HG02973 (cell line): ENCODE results near the gene SHKBP1.
"Not testable (repeated sequence)": the region's sequence is repeated elsewhere in the genome, so short reads cannot be mapped to it uniquely, and the experiment has no call there.

Source experiments
- ATAC-seq: cut with Tn5 transposase; IDR thresholded peaks from one replicate; pipeline ENCODE4 v1.9.1; 2021; ENCODE audit warnings: moderate library complexity; ENCODE audit not compliant: unreplicated experiment

The SHKBP1 gene

GRCh38 chr19:40584007-40584406 is 7.3 kb downstream of the SHKBP1 start:
- ATAC-seq, result no peak

- ATAC-seq, result no peak
These were observed 8.7 kb downstream of the SHKBP1 start for GRCh38 chr19:40585241-40585981.

DNA sequence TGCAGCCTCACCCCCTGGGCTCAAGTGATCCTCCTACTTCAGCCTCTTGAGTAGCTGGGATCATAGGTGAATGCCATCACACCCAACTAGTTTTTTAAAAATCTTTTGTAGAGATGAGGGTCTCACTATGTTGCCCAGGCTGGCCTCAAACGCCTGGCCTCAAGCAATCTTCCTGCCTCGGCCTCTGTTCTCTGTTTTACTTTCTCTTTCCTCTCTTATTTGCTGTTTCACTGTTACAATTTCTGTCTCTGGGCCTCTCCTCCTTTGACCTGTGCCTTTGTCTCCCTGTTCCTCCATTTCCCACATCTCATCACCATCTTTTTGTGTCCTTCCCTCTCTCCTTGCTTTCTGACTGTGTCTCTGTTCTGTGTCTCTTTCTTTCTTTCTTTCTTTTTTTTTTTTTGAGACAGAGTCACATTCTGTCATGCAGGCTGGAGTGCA is 9.3 kb downstream of the SHKBP1 start:
- no peak for ATAC-seq

GRCh38 chr19:40586611-40587010 is 9.9 kb downstream of the SHKBP1 start:
- ATAC-seq, result no peak

GRCh38 chr19:40588110-40588854 is 11.6 kb downstream of the SHKBP1 start:
- ATAC-seq, result no peak

GRCh38 chr19:40588926-40589569 is 12.4 kb downstream of the SHKBP1 start:
- ATAC-seq, result no peak

GRCh38 chr19:40589591-40590429 is 13.1 kb downstream of the SHKBP1 start:
- no peak for ATAC-seq

DNA sequence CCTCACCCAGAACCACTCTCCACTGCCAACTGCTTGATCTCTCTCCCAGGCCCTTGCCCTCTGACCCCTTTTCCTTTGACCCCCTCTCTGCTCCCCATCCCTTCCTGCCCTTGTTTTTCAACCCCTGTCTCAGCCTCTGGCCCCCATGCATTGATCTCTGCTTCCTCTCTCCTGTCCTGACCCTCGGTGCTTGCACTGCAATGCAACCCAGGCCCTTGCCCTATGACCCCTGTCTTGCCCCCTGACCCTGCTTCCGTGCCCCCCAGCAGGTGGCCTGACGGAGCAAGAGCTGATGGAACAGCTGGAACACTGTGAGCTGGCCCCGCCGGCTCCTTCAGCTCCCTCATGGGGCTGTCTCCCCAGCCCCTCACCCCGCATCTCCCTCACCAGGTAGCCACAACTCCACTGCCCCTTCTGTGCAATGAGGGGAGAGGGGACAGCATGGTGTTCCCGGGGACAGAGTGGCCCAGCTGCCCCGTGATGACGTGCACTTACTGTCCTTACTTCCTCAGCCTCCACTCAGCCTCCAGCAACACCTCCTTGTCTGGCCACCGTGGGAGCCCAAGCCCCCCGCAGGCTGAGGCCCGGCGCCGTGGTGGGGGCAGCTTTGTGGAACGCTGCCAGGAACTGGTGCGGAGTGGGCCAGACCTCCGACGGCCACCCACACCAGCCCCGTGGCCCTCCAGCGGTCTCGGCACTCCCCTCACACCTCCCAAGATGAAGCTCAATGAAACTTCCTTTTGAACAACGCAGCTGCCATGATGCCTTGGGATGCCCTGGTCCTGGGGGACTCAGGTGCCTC is 14.0 kb downstream of the SHKBP1 start:
- no peak for ATAC-seq

- not testable (repeated sequence) for ATAC-seq
These were observed 15.1 kb downstream of the SHKBP1 start for GRCh38 chr19:40591724-40592123.

DNA sequence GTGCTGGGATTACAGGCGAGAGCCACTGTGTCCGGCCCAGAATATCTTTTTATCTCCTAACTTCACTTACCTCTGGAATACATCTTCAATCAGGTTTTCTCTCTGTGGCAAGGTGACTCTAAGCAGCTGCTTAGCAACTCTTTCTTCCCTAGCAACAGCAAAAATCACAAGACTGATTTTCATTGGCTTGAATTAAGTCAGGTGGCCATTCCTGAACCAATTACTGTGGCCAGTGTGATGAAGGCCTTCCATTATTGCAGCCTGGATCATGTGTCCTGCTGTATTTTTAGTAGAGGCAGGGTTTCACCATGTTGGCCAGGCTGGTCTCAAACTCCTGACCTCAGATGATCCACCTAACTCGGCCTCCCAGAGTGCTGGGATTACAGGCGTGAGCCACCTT is 15.5 kb downstream of the SHKBP1 start:
- no peak for ATAC-seq

GRCh38 chr19:40594255-40594654 is 17.6 kb downstream of the SHKBP1 start:
- no peak for ATAC-seq

- ATAC-seq, result no peak
These were observed 18.0 kb downstream of the SHKBP1 start for GRCh38 chr19:40594657-40595091.

- ATAC-seq, result no peak
These were observed 20.1 kb downstream of the SHKBP1 start for GRCh38 chr19:40596608-40597328.

- no peak for ATAC-seq
These were observed 20.7 kb downstream of the SHKBP1 start for GRCh38 chr19:40597329-40597838.

GRCh38 chr19:40598121-40598917 is 21.6 kb downstream of the SHKBP1 start:
- no peak for ATAC-seq

DNA sequence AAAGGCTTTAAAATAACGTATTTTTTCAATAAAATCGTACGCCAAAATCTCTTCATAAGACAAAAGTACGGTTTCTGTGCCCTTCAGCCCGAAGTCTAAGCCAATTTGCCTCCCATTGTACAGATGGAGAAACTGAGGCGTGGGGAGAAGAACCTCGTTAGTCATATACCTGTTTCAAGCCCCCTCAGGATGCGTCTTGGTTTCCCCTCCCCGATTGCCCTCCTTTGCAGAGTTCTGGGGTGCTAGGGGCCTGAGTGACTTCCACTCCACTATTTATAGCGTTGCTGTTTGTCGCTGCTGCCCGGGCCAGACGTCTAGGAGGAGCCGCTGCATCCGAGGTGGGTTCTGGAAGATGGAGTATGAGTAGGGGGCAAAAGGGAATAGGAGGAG is 22.2 kb downstream of the SHKBP1 start:
- ATAC-seq, result no peak

- no peak for ATAC-seq
These were observed 22.7 kb downstream of the SHKBP1 start for GRCh38 chr19:40599331-40599901.
